ENCODE results near the gene ZBED6.
"Not testable (repeated sequence)": the region's sequence is repeated elsewhere in the genome, so short reads cannot be mapped to it uniquely, and the experiment has no call there.

The ZBED6 gene

GRCh38 chr1:203828002-203828401, 32.6 kb downstream of the ZBED6 start:
- H4K20me1 ChIP-seq (ENCODE audit: low read depth, low read length), result 0 out of 2 replicates have a peak, but pooled peaks cover 7% of the 10 kb centered on the region
- no peak overlapping the region for H2AFZ ChIP-seq (ENCODE audit: low read depth, low read length, severe bottlenecking)
- no peaks in the 10 kb centered on the region for H3K27me3 ChIP-seq (ENCODE audit: low read length)
- H3K36me3 ChIP-seq (ENCODE audit: low read length), result peaks cover 41% of the 10 kb centered on the region
- no peaks in the 10 kb centered on the region for H3K9me3 ChIP-seq (ENCODE audit: insufficient read depth, low read length)
- no peak overlapping the region for H3K27ac ChIP-seq (ENCODE audit: low read depth, low read length)
- no peak overlapping the region for H3K4me3 ChIP-seq (ENCODE audit: insufficient read depth, low read length, poor library complexity, severe bottlenecking)
- no peak overlapping the region for H3K9ac ChIP-seq (ENCODE audit: low read length)
- 0 out of 2 replicates have a peak, but pooled peaks cover 5% of the 10 kb centered on the region for H3F3A ChIP-seq (ENCODE audit: insufficient read depth)
- H3K4me2 ChIP-seq (ENCODE audit: low read depth, low read length, poor library complexity, severe bottlenecking), result no peak overlapping the region
- H3K9me2 ChIP-seq (replicated peaks; ENCODE audit: insufficient read depth, low read length), result no peaks in the 10 kb centered on the region
- TF ChIP-seq EZH2phosphoT487 (conservative IDR thresholded peaks at IDR 0.05; ENCODE audit: low read length) (no peak), CTCF (IDR thresholded peaks at IDR 0.05; ENCODE audit: insufficient read depth, low read length, poor library complexity, severe bottlenecking) (no peak)
- peaks cover 11% of the 10 kb centered on the region; the same call in 1 of the 2 replicates for H3K79me2 ChIP-seq (ENCODE audit: insufficient read depth, low read length)

DNA sequence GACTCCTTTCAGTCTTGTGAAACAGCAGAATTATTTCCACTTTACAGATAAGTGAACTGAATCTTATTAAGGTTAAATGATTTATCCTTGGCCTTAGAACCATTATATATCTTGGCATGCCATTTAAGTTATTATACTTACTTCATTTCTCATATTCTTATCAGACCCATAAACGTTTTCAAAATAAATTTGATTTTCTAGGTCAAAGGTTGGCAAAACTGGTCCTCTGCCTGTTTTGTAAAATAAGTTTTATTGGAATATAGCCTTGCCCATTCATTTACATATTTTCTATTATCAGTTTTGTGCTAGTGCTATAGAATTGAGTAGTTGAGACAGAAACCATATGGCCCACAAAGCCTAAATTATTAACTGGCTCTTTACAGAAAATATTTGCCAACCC, 33.1 kb downstream of the ZBED6 start:
- TF ChIP-seq EZH2phosphoT487 (conservative IDR thresholded peaks at IDR 0.05; ENCODE audit: low read length), result no peak
- H3K36me3 ChIP-seq (ENCODE audit: low read length), result peaks cover 39% of the 10 kb centered on the region

DNA sequence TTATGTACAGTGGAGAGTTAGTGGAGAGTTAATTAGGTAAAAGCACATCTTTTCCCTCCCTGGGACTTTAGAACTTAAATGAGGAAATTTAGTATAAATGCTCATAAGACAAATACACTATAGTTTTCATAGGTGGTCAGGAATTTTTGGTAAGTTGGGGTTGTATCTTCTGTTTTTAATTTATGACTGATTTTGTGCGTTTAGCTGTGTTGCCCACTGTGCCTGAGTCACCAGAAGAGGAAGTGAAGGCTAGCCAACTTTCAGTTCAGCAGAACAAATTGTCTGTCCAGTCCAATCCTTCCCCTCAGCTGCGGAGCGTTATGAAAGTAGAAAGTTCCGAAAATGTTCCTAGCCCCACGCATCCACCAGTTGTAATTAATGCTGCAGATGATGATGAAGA, 33.8 kb downstream of the ZBED6 start:
- not testable (repeated sequence) for H3F3A ChIP-seq (ENCODE audit: insufficient read depth); H3K4me2 ChIP-seq (ENCODE audit: low read depth, low read length, poor library complexity, severe bottlenecking); H3K4me3 ChIP-seq (ENCODE audit: insufficient read depth, low read length, poor library complexity, severe bottlenecking); H4K20me1 ChIP-seq (ENCODE audit: low read depth, low read length); H2AFZ ChIP-seq (ENCODE audit: low read depth, low read length, severe bottlenecking); H3K27ac ChIP-seq (ENCODE audit: low read depth, low read length); H3K9me2 ChIP-seq (replicated peaks; ENCODE audit: insufficient read depth, low read length); H3K9ac ChIP-seq (ENCODE audit: low read length); H3K79me2 ChIP-seq (ENCODE audit: insufficient read depth, low read length); H3K27me3 ChIP-seq (ENCODE audit: low read length); H3K9me3 ChIP-seq (ENCODE audit: insufficient read depth, low read length)
- peaks cover 44% of the 10 kb centered on the region for H3K36me3 ChIP-seq (ENCODE audit: low read length)

More for the DNA sequence above, 33.1 kb downstream of the ZBED6 start:
- Histone ChIP-seq H3K9me2 (replicated peaks; ENCODE audit: insufficient read depth, low read length) (no peaks in the 10 kb centered on the region), H2AFZ (ENCODE audit: low read depth, low read length, severe bottlenecking) (no peak overlapping the region), H3K79me2 (ENCODE audit: insufficient read depth, low read length) (peaks cover 8% of the 10 kb centered on the region; the same call in 1 of the 2 replicates), H3K9me3 (ENCODE audit: insufficient read depth, low read length) (no peaks in the 10 kb centered on the region), H3F3A (ENCODE audit: insufficient read depth) (0 out of 2 replicates have a peak, but pooled peaks cover 5% of the 10 kb centered on the region), H3K4me3 (ENCODE audit: insufficient read depth, low read length, poor library complexity, severe bottlenecking) (no peak overlapping the region), H3K9ac (ENCODE audit: low read length) (no peak overlapping the region), H3K4me2 (ENCODE audit: low read depth, low read length, poor library complexity, severe bottlenecking) (no peak overlapping the region), H3K27me3 (ENCODE audit: low read length) (no peaks in the 10 kb centered on the region), H3K27ac (ENCODE audit: low read depth, low read length) (no peak overlapping the region), H4K20me1 (ENCODE audit: low read depth, low read length) (0 out of 2 replicates have a peak, but pooled peaks cover 7% of the 10 kb centered on the region)

DNA sequence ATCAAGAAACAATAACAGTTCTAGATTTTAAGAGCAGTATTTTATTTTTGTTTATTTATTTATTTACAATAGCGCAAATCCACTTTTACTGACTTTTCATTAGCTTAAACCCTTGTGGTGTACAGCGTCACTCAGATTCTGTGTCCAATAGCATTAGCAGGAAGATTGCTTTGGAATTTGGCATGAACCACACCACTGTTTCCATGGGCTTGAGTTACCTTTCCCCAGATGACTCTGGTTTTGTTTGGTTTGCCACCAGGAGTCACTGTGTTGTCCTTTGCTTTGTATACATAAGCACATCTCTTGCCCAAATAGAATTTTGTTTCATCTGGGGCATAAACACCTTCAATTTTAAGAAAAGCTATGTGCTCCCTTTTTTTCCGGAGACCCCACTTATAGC, 40.1 kb downstream of the ZBED6 start:
- TF ChIP-seq CTCF (IDR thresholded peaks at IDR 0.05; ENCODE audit: insufficient read depth, low read length, poor library complexity, severe bottlenecking) (no peak), EZH2phosphoT487 (conservative IDR thresholded peaks at IDR 0.05; ENCODE audit: low read length) (no peak)
- no peak overlapping the region for H3K27ac ChIP-seq (ENCODE audit: low read depth, low read length)
- H3K4me3 ChIP-seq (ENCODE audit: insufficient read depth, low read length, poor library complexity, severe bottlenecking), result no peak overlapping the region
- H3K4me2 ChIP-seq (ENCODE audit: low read depth, low read length, poor library complexity, severe bottlenecking), result no peak overlapping the region
- no peaks in the 10 kb centered on the region for H3K9me2 ChIP-seq (replicated peaks; ENCODE audit: insufficient read depth, low read length)
- H3K9ac ChIP-seq (ENCODE audit: low read length), result no peak overlapping the region
- no peaks in the 10 kb centered on the region for H3F3A ChIP-seq (ENCODE audit: insufficient read depth)
- H4K20me1 ChIP-seq (ENCODE audit: low read depth, low read length), result no peaks in the 10 kb centered on the region
- H2AFZ ChIP-seq (ENCODE audit: low read depth, low read length, severe bottlenecking), result no peak overlapping the region
- no peaks in the 10 kb centered on the region for H3K9me3 ChIP-seq (ENCODE audit: insufficient read depth, low read length)
- H3K79me2 ChIP-seq (ENCODE audit: insufficient read depth, low read length), result no peaks in the 10 kb centered on the region
- H3K27me3 ChIP-seq (ENCODE audit: low read length), result no peaks in the 10 kb centered on the region
- peaks cover 42% of the 10 kb centered on the region for H3K36me3 ChIP-seq (ENCODE audit: low read length)

Measured in SU-DHL-6 (cell line).